Vagina (tissue), 2 donors: ENCODE results near the gene FNBP1L. TPM values are rescaled to one million over a fixed set of nuclear protein-coding genes. Genes with fewer than 3 reads are reported as not detected.

Experiments
- DNase-seq, 2 donors: peaks; one replicate each; pipeline ENCODE4 v3.0.0-alpha.2; 2017; ENCODE audit errors: extremely low spot score in 2 of 2
- H3K27ac ChIP-seq: fragments of 200-600 bp; sonication (generic); one replicate; pipeline ENCODE4 v1.5.1; 2019
- H3K27me3 ChIP-seq: fragments of 200-600 bp; sonication (generic); one replicate; pipeline ENCODE4 v1.5.1; 2019
- H3K36me3 ChIP-seq, 2 donors: fragments of 200-600 bp; sonication (generic); one replicate each; pipeline ENCODE4 v1.5.1; 2017 to 2019
- H3K4me1 ChIP-seq: fragments of 200-600 bp; sonication (generic); one replicate; pipeline ENCODE4 v1.5.1; 2019
- H3K4me3 ChIP-seq, 2 donors: fragments of 200-600 bp; sonication (generic); 1 replicate in 1 of 2; 2 replicates in 1 of 2; pipeline ENCODE4 v1.5.1; 2016 to 2019
- H3K9me3 ChIP-seq: fragments of 200-600 bp; sonication (generic); one replicate; pipeline ENCODE4 v1.5.1; 2019
- POLR2A ChIP-seq, 2 donors: fragments of 450-650 bp; IDR thresholded peaks; one replicate each; pipeline ENCODE4 v1.6.1; 2017; ENCODE audit warnings: antibody characterized with exemption in 2 of 2, mild to moderate bottlenecking in 2 of 2, moderate library complexity in 2 of 2
- POLR2AphosphoS5 ChIP-seq, 2 donors: sonication (generic); formaldehyde crosslinking; IDR thresholded peaks; one replicate each; pipeline ENCODE4 v1.9.0; 2017; ENCODE audit warnings: antibody characterized with exemption in 2 of 2, mild to moderate bottlenecking in 2 of 2, low read depth in 1 of 2; ENCODE audit not compliant: insufficient read depth in 1 of 2
- intact Hi-C: fragments of 100-400 bp; cut with DNase I; formaldehyde crosslinking; loops from one replicate; pipeline ENCODE4 v1.15.1; 2023
- total RNA-seq: library from RNA; depleted of rRNA; stranded (reverse); fragments of >200 nt; gene quantifications from one replicate; pipeline ENCODE4 v1.2.3, GENCODE V29; 2016
- TF ChIP-seq, protein P1 (sequence below), 3 experiments: fragments of 450-650 bp in 2 of 3; fragments of 200-600 bp in 1 of 3; sonication (generic) in 1 of 3; IDR thresholded peaks; one replicate each; pipeline ENCODE4 v1.5.1; 2017 to 2019; ENCODE audit warnings: antibody characterized with exemption in 3 of 3, mild to moderate bottlenecking in 2 of 3, moderate library complexity in 2 of 3

The FNBP1L gene
- total RNA-seq, 1 donor from 2014 or later = 16.9 TPM

DNA sequence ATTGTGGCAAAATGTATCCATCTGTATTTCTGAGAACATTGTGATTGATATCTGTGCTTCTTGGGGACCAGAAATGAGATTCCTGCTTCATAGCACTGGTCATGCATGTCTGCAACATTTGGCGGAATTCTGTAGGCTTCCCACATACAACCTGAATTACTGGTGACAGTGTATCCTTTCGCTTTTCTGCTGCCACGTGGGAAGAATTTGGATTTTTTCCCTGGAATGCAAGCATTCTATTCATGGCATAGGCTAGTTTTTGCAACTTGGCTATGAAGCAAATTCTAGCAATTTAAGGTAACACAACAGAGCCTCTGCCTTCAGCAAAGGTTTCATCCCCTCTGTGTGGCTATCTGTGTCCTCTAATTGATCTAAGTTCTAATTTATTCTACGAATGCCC, 147.8 kb downstream of the FNBP1L start:
- no peak for DNase-seq
- TF ChIP-seq, protein P1, sequence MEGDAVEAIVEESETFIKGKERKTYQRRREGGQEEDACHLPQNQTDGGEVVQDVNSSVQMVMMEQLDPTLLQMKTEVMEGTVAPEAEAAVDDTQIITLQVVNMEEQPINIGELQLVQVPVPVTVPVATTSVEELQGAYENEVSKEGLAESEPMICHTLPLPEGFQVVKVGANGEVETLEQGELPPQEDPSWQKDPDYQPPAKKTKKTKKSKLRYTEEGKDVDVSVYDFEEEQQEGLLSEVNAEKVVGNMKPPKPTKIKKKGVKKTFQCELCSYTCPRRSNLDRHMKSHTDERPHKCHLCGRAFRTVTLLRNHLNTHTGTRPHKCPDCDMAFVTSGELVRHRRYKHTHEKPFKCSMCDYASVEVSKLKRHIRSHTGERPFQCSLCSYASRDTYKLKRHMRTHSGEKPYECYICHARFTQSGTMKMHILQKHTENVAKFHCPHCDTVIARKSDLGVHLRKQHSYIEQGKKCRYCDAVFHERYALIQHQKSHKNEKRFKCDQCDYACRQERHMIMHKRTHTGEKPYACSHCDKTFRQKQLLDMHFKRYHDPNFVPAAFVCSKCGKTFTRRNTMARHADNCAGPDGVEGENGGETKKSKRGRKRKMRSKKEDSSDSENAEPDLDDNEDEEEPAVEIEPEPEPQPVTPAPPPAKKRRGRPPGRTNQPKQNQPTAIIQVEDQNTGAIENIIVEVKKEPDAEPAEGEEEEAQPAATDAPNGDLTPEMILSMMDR (IDR thresholded peaks at IDR 0.05) = no peak
- TF ChIP-seq POLR2A (IDR thresholded peaks at IDR 0.05) (no peak), POLR2AphosphoS5 (IDR thresholded peaks at IDR 0.05; ENCODE audit: insufficient read depth in 1 of 2, low read depth in 1 of 2) (no peak)

DNA sequence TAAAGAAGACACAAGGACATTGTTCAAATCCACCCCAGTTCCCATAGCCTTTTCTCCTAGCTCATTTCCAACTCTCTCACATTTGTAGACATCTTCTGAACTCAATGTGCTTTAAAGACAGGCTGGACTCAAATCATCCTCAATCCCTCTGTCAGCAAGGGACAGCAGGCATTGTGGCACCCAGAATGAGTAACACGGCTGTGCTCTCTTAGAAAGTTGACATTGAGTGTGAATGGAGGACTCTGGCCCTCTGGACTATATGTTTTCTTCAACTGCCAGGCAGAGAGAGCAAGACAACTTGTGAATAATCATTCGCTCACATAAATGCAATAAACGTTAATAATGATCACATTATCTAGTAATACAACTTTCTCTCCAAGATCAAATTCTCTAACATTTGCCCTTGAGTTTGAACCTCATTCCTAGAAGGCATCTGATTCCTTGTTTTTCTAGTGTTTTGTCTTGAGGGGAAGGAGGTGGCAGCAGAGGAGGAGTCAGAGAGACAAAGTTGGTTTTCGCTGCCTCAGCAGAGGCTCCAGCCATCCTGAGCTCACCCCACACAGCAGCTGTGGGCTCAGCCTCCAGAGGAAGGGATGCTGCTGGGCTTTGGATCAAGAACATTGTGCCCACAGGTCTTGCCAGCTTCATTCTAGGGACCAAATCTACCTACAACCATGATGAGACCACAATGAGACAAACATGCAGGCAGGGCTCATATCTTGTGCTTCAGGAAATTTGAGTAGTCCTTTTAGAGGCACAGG, 148.6 kb downstream of the FNBP1L start:
- H3K9me3 ChIP-seq = no peaks in the 10 kb centered on the region
- no peak overlapping the region for H3K4me3 ChIP-seq
- H3K4me1 ChIP-seq = peaks cover 83% of the 10 kb centered on the region
- H3K27me3 ChIP-seq = no peaks in the 10 kb centered on the region
- DNase-seq = no peak
- TF ChIP-seq, protein P1 (IDR thresholded peaks at IDR 0.05) = no peak
- TF ChIP-seq POLR2AphosphoS5 (IDR thresholded peaks at IDR 0.05; ENCODE audit: insufficient read depth in 1 of 2, low read depth in 1 of 2) (no peak), POLR2A (IDR thresholded peaks at IDR 0.05) (no peak)
- H3K36me3 ChIP-seq = no peaks in the 10 kb centered on the region
- intact Hi-C loops = loop anchor here (5.0 kb wide), 1 partner anchor 1294 kb away; no protein-coding TSS in a partner anchor
- no peak overlapping the region for H3K27ac ChIP-seq

More for the DNA sequence above, 147.8 kb downstream of the FNBP1L start:
- Histone ChIP-seq H3K36me3 (no peaks in the 10 kb centered on the region), H3K9me3 (no peaks in the 10 kb centered on the region), H3K4me1 (peaks cover 86% of the 10 kb centered on the region), H3K4me3 (no peak overlapping the region), H3K27me3 (no peaks in the 10 kb centered on the region), H3K27ac (no peak overlapping the region)
- intact Hi-C loops = loop anchor here (5.0 kb wide), 1 partner anchor 1293 kb away; no protein-coding TSS in a partner anchor

DNA sequence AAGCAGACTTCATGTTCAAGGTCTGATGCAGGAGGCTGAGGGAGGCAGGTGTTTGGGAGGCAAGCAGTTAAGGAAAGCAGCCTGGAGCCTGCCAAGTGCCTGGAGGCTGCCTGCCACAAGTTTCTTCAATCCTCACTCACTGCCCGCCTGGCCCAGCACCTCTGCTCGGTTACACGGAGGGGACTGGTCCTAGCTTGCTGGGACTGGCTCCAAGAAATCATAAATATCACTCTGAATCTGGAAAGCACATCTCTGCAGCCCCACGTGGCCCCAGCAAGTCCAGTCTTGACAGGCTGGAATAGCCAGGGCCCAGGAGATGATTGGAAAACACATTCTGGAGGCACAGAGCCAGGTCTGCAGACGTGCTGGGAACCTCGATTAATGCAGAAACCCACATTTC, 149.8 kb downstream of the FNBP1L start:
- H3K4me1 ChIP-seq = peaks cover 71% of the 10 kb centered on the region
- H3K9me3 ChIP-seq = no peaks in the 10 kb centered on the region
- H3K27ac ChIP-seq = no peak overlapping the region
- TF ChIP-seq, protein P1 (IDR thresholded peaks at IDR 0.05) = no peak
- no peak for TF ChIP-seq POLR2A (IDR thresholded peaks at IDR 0.05)
- TF ChIP-seq POLR2AphosphoS5 (IDR thresholded peaks at IDR 0.05; ENCODE audit: insufficient read depth in 1 of 2, low read depth in 1 of 2) = no peak
- intact Hi-C loops = loop anchor here (5.0 kb wide), 1 partner anchor 1295 kb away; no protein-coding TSS in a partner anchor
- no peaks in the 10 kb centered on the region for H3K36me3 ChIP-seq
- DNase-seq = no peak
- H3K27me3 ChIP-seq = no peaks in the 10 kb centered on the region
- H3K4me3 ChIP-seq = no peak overlapping the region

DNA sequence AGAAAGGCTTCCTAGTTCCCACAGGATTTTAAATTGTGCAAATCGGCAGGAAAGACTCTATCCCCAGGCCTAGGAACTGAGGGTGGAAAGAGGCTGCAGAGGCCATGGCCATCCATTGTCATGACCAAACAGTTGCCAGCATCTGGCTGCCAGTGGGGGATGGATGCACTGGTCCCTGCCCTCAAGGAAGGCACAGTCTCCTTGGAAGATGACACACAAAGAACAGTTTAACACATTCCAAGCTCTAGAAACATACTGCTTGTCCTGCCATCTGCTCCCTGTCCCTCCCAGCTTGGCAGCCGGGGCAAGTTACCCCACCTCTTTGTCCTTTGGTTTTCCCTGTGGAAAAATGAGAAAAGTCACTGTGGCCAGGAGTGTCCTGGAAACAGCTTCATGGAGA, 150.5 kb downstream of the FNBP1L start:
- no peak overlapping the region for H3K27ac ChIP-seq
- H3K27me3 ChIP-seq = no peaks in the 10 kb centered on the region
- no peaks in the 10 kb centered on the region for H3K9me3 ChIP-seq
- DNase-seq = no peak
- H3K4me3 ChIP-seq = no peak overlapping the region
- no peaks in the 10 kb centered on the region for H3K36me3 ChIP-seq
- no peak for TF ChIP-seq POLR2AphosphoS5 (IDR thresholded peaks at IDR 0.05; ENCODE audit: insufficient read depth in 1 of 2, low read depth in 1 of 2)
- intact Hi-C loops = loop anchor here (5.0 kb wide), 1 partner anchor 1296 kb away; no protein-coding TSS in a partner anchor
- H3K4me1 ChIP-seq = peaks cover 64% of the 10 kb centered on the region

DNA sequence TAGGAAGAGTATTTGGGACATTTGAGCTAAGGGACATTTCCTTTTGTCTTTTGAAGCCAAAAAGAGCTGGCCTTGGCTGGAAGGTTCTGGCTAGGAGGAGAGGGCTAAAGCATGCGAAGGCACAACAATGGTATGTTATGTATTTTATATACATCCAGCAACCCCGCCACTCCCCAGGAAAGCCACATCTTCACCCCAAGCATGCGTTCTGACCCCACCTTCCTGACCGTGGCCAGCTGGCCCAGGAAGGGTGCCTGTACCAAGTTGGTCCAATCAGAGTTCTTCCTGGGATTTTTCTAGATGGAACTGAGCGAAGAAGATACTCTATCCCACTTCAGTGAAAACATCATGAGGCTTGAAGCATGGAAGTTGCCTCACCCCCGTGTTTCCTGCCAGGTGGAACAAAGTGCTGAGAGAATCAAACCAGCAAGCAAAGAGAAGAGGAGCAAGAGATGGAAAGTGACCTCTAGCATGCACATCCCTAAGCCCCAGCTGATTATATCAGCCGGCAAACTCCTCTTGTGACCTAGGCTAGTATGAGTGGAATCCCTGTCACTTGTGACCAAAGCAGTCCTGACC, 151.0 kb downstream of the FNBP1L start:
- Histone ChIP-seq H3K36me3 (no peaks in the 10 kb centered on the region), H3K27me3 (no peaks in the 10 kb centered on the region), H3K27ac (no peak overlapping the region), H3K4me3 (no peak overlapping the region), H3K4me1 (peaks cover 58% of the 10 kb centered on the region), H3K9me3 (no peaks in the 10 kb centered on the region)
- no peak for DNase-seq
- intact Hi-C loops = loop anchor here (5.0 kb wide), 1 partner anchor 1297 kb away; no protein-coding TSS in a partner anchor
- TF ChIP-seq POLR2AphosphoS5 (IDR thresholded peaks at IDR 0.05; ENCODE audit: insufficient read depth in 1 of 2, low read depth in 1 of 2) (no peak), POLR2A (IDR thresholded peaks at IDR 0.05) (no peak)
- TF ChIP-seq, protein P1 (IDR thresholded peaks at IDR 0.05) = no peak
